GM18517 (cell line): ENCODE results near the gene F12.

Experiments used
- ATAC-seq: cut with Tn5 transposase; IDR thresholded peaks from one replicate; pipeline ENCODE4 v1.9.1; 2021; ENCODE audit warnings: mild to moderate bottlenecking, moderate library complexity; ENCODE audit not compliant: unreplicated experiment

Gene F12

DNA sequence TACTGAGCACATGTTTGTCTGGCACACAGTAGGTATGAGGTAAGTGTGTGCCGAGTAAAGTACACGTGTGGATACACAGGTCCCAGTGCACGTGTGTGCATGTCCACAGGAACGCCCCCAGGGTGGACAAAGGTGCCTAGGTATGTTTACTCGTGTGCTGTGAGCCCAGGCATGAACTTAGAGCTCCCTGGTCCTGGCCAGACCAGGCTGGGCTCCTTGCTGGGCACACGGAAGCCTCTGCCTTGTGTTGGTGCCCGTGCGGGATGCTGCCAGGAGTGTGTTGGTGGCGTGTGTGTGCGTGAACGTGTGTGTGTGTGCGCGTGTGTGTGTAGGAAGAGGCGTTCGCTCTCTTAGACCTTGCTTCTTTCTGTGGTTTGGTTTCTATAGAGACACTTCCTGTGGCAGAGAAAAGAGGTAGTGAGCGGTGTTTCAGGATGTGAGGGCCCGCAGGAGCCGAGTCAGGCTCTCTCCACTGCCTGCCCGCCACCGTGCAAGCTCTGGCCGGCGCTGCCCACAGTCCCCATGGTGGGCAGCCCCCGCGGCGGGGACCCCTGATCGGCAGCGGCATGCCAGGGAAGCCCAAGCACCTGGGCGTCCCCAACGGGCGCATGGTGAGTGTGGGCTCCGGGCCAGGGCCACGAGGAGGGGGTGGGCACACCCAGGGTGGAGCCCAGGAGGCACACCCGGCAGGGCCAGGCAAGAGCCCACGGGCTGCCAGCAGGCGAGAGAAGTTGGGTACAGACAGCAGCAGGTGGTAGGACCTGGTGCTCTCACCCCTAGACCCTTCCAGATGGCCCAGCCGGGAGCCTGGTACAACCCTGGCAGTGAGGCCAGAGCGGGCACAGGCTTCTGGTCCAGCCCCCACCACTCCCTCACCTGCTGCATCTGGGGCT, 51.7 kb downstream of the F12 start, which contains the start of gene RGS14:
Gene RGS14, plus strand, starts transcription at position 466 of the 893 bp plus-strand sequence. Its CDS starts 101 bp downstream, at position 567.
- peak; percentile 94 for ATAC-seq

- ATAC-seq, result no peak
Observed at GRCh38 chr5:177357146-177357458, 52.3 kb downstream of the F12 start.

DNA sequence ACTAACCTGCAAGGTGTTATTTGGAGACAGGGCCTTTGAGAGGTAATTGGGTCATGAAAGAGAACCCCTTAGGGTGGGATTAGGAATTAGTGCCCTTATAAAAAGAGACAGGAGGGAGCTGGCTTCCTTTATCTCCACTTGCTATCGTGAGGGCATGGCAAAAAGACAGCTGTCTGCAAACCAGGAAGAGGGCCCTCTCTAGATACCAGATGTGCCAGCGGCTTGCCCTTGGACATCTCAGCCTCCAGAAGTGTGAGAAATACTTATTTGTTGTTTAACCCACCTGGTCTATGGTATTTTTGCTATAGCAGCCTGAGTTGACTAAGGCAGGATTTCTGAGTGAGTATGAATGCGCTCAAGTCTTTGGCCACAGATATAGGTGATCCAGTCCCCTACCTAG, 52.6 kb downstream of the F12 start:
- no peak for ATAC-seq

DNA sequence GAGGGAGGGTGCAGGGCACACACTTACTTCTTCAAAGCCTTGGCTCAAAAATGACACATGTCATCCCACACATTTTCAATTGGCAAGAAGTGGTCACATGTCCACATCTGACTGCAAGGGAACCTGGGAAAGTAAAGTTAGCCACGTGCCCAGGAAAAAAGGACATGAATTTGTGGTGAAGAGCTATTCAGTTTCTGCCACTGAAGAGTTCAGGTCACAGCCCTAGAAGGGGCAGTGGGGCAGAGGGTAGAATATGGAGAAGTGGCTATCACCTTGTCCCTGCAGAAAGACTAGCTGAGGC, 53.5 kb downstream of the F12 start:
- ATAC-seq, result no peak

DNA sequence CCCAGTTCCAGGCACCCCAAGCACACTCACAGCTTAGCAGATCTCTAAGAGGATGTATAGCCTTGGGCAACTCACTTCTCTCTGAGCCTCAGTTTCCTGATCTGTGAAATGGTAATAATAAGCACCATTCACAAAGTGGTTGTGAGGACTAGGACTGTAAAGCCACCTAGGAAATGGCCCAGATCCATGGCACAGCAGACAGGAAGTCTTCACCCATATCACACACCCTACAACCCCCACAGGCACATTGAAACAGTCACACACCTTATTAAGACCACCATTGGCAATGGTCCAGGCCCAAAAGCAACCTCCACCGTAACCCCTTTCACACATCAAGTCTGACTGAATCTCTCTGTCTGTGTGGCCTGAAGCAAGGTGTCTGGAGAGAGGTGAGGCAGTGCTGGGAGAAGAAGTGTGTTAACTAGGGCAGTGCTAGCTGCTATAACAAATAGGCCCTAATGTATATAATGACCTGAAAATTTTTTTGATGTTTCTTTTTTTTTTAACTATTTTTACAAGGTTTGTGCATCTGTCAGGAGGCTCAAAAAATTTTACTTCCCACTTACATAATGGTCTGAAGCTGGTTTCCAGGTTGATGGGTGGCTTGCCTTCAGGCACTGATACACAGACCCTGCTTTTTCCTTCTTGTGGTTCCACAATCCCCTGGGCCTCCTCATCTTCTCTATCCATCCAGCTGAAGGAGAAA, 54.0 kb downstream of the F12 start:
- ATAC-seq, result no peak

- ATAC-seq, result no peak
Observed at GRCh38 chr5:177354711-177355110, 54.7 kb downstream of the F12 start.

DNA sequence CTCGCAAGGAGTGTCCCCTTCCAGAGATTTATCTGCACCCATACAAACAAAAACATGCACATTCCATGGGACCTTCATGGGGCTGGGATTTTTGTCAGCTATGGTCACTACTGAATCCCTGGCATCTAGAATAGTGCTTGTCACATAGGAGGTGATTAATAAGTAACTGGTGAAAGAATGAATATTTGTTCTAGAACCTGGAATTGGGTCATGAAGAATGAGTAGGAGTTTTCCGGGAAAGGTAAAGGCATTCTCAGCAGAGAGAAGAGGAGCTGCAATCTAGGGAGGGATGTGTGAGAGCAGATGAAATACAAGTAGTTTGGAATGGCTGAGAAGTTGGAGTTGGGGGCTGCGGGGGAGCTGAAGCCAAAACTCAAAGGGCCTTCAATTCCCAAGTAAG, 55.1 kb downstream of the F12 start:
- ATAC-seq, result no peak

DNA sequence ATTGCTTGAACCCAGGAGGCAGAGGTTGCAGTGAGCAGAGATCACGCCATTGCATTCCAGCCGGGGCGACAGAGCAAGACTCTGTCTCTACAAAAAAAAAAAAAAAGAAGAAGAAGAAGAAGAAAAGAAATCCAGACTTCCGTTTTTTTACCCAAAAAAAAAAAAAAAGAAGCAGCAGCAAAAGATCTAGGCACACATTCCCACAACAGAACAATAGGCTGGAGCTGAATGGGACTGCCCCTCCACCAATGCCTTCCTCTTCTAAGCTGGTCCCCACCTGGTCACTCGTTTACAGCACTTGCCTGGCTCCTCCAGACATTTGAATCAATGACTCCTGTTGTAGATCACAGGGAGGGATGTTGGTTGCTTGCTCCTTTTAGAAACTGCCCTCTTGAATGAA, 56.3 kb downstream of the F12 start:
- ATAC-seq, result no peak
